IPS-15b (cell line): Measurements from ENCODE around the gene CRTC1.

Experiments used
- H3K27me3 ChIP-seq: one replicate; pipeline ENCODE4 v1.6.1; 2013; ENCODE audit warnings: low read length; ENCODE audit not compliant: control insufficient read depth, insufficient read depth
- H3K36me3 ChIP-seq: one replicate; pipeline ENCODE4 v1.6.1; 2013; ENCODE audit warnings: low read length; ENCODE audit not compliant: control insufficient read depth, insufficient read depth
- H3K4me1 ChIP-seq: one replicate; pipeline ENCODE4 v1.6.1; 2013; ENCODE audit warnings: mild to moderate bottlenecking, low read length; ENCODE audit not compliant: control insufficient read depth, insufficient read depth
- H3K4me3 ChIP-seq: one replicate; pipeline ENCODE4 v1.5.1; 2013; ENCODE audit warnings: low read depth, low read length
- H3K9ac ChIP-seq: one replicate; pipeline ENCODE4 v1.6.1; 2013; ENCODE audit warnings: low read depth, mild to moderate bottlenecking, low read length
- H3K9me3 ChIP-seq: one replicate; pipeline ENCODE4 v1.6.1; 2013; ENCODE audit warnings: mild to moderate bottlenecking, low read length; ENCODE audit not compliant: control insufficient read depth, insufficient read depth

Gene CRTC1

DNA sequence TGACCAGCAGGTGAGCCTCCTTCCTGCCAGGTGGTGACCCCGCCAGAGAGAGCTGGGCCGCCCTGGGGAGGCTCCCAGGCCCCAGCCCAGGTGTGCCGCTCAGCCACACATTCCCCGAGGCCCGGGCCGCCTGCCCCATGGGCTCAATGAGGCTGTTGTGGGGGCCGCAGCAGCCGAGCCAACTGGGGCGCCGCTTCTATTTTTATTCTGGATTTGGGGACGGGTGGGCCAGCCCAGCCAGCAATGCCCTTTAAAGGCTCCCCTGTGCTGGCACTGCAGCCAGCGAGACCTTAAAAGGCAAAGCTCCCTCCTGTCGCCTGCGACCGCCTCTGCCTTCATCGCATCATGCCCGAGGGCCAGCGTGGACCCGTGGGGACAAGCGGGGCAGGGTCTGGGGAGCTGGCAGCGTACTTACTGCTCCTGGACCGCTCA, 17.7 kb upstream of the CRTC1 start:
- Histone ChIP-seq H3K9ac (no peak overlapping the region), H3K9me3 (no peaks in the 10 kb centered on the region), H3K4me1 (no peaks in the 10 kb centered on the region), H3K36me3 (peaks cover 13% of the 10 kb centered on the region), H3K4me3 (no peak overlapping the region), H3K27me3 (no peaks in the 10 kb centered on the region)

DNA sequence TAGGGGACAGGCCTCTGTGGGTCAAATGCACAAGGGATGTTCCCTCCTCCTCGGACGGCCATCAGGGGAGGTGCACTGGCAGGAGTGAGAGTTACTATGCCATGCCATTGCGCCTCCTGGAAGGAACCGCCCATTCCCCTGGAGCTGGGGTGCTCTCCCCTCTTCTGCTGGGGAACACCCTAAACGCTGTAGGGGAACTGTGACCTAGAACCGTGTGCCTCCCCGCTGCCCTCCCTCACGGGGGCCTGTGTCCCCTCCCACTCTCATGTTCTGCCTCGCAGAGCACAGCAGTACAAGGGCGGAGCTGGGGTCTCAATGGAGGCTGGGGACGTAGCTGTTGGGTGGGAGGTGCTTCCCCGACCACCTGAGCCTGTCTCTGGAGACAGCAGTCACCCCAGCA, 17.2 kb upstream of the CRTC1 start:
- no peak overlapping the region for H3K4me3 ChIP-seq
- H3K4me1 ChIP-seq = no peaks in the 10 kb centered on the region

DNA sequence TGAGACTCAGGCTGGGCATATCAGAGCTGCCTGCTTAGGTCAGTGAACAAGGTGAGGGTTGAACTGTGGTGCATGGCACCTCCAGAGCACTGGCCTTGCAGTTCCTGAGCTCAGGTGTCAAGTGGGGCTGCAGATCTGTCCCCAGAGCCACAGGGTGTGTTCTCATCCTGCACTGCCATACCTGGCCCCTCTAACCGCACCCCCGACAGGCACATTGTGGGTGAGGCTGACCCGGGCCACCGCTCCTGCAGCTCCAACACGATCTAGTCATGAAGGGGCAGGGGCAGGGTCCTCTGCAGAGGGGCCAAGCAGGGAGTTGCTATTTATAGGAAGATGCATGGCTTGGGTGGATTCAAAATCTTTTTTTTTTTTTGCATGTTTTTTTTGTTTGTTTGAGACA, 16.7 kb upstream of the CRTC1 start:
- H3K36me3 ChIP-seq = peaks cover 14% of the 10 kb centered on the region
- no peaks in the 10 kb centered on the region for H3K9me3 ChIP-seq
- H3K27me3 ChIP-seq = no peaks in the 10 kb centered on the region
- no peak overlapping the region for H3K9ac ChIP-seq
- no peaks in the 10 kb centered on the region for H3K4me1 ChIP-seq
- no peak overlapping the region for H3K4me3 ChIP-seq

More for the DNA sequence above, 17.2 kb upstream of the CRTC1 start:
- no peaks in the 10 kb centered on the region for H3K27me3 ChIP-seq
- H3K9me3 ChIP-seq = no peaks in the 10 kb centered on the region
- H3K36me3 ChIP-seq = peaks cover 13% of the 10 kb centered on the region
- H3K9ac ChIP-seq = no peak overlapping the region

DNA sequence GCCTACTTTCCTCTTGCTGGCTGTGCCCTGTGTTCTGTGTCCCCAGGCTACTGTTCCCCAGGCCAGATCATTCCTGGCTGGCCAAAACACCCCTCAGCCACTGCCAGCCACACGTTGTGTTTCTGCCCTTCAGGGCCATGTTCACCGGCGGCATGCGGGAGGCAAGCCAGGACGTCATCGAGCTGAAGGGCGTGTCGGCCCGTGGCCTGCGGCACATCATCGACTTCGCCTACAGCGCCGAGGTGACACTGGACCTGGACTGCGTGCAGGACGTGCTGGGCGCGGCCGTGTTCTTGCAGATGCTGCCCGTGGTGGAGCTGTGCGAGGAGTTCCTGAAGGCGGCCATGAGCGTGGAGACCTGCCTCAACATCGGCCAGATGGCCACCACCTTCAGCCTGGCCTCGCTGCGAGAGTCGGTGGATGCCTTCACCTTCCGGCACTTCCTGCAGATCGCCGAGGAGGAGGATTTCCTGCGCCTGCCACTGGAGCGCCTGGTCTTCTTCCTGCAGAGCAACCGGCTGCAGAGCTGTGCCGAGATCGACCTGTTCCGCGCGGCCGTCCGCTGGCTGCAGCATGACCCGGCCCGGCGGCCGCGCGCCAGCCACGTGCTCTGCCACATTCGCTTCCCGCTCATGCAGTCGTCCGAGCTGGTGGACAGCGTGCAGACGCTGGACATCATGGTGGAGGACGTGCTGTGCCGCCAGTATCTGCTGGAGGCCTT, 15.8 kb upstream of the CRTC1 start:
- H3K4me1 ChIP-seq = no peaks in the 10 kb centered on the region
- no peaks in the 10 kb centered on the region for H3K9me3 ChIP-seq
- H3K9ac ChIP-seq = no peak overlapping the region
- no peaks in the 10 kb centered on the region for H3K27me3 ChIP-seq
- H3K36me3 ChIP-seq = peaks cover 15% of the 10 kb centered on the region
- H3K4me3 ChIP-seq = no peak overlapping the region

DNA sequence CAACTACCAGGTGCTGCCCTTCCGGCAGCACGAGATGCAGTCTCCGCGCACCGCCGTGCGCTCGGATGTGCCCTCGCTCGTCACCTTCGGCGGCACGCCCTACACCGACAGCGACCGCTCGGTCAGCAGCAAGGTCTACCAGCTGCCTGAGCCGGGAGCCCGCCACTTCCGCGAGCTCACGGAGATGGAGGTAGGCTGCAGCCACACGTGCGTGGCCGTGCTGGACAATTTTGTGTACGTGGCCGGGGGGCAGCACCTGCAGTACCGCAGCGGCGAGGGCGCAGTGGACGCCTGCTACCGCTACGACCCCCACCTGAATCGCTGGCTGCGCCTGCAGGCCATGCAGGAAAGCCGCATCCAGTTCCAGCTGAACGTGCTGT, 15.2 kb upstream of the CRTC1 start:
- peaks cover 15% of the 10 kb centered on the region for H3K36me3 ChIP-seq
- H3K27me3 ChIP-seq = no peaks in the 10 kb centered on the region
- H3K4me3 ChIP-seq = no peak overlapping the region
- no peaks in the 10 kb centered on the region for H3K9me3 ChIP-seq
- H3K9ac ChIP-seq = no peak overlapping the region
- no peaks in the 10 kb centered on the region for H3K4me1 ChIP-seq

GRCh38 chr19:18668744-18669523, 14.5 kb upstream of the CRTC1 start:
- Histone ChIP-seq H3K9ac (no peak overlapping the region), H3K36me3 (peaks cover 15% of the 10 kb centered on the region), H3K4me1 (no peaks in the 10 kb centered on the region), H3K4me3 (no peak overlapping the region), H3K27me3 (no peaks in the 10 kb centered on the region), H3K9me3 (no peaks in the 10 kb centered on the region)

DNA sequence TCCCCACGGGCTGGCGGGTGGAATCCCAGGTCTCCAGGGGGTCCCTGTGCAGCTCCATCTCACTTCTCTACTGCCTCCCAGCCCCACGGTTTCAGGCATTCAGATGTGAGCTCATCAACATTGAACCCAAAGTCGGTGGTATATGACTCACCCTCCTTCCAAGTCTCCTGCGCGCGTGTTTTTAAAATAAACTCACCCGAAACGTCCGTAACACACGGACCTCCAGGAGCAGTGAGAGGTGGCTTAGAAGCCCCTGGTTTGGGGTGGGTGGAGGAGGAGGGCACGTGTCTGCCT, 14.0 kb upstream of the CRTC1 start:
- H3K9me3 ChIP-seq = no peaks in the 10 kb centered on the region
- H3K36me3 ChIP-seq = peaks cover 15% of the 10 kb centered on the region
- no peak overlapping the region for H3K4me3 ChIP-seq
- no peak overlapping the region for H3K9ac ChIP-seq
- H3K27me3 ChIP-seq = no peaks in the 10 kb centered on the region
- no peaks in the 10 kb centered on the region for H3K4me1 ChIP-seq

GRCh38 chr19:18669883-18670282, 13.6 kb upstream of the CRTC1 start:
- Histone ChIP-seq H3K4me1 (no peaks in the 10 kb centered on the region), H3K9ac (no peak overlapping the region), H3K27me3 (no peaks in the 10 kb centered on the region), H3K9me3 (no peaks in the 10 kb centered on the region), H3K36me3 (peaks cover 15% of the 10 kb centered on the region), H3K4me3 (no peak overlapping the region)

DNA sequence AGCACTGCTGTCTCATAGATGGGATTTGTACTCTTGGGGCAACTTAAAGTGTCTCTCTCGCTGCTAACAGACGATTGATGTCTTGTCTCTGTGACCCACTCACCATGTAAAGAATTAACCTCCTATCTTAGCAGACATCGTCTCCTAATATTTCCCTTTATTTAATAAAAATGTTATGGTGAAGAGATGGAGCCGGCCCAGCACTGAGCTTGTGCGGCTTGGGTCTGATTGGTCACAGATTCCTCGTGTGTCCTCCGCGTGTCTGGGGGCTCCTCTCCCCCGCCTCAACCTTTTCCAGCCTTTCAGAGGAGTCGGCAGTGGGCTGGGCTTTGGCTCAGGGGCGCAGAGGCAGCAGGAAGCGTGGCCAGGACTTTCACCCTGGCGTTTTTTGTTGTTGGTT, 13.2 kb upstream of the CRTC1 start:
- Histone ChIP-seq H3K27me3 (no peaks in the 10 kb centered on the region), H3K4me1 (no peaks in the 10 kb centered on the region), H3K9me3 (no peaks in the 10 kb centered on the region), H3K4me3 (no peak overlapping the region), H3K36me3 (peaks cover 15% of the 10 kb centered on the region), H3K9ac (no peak overlapping the region)

DNA sequence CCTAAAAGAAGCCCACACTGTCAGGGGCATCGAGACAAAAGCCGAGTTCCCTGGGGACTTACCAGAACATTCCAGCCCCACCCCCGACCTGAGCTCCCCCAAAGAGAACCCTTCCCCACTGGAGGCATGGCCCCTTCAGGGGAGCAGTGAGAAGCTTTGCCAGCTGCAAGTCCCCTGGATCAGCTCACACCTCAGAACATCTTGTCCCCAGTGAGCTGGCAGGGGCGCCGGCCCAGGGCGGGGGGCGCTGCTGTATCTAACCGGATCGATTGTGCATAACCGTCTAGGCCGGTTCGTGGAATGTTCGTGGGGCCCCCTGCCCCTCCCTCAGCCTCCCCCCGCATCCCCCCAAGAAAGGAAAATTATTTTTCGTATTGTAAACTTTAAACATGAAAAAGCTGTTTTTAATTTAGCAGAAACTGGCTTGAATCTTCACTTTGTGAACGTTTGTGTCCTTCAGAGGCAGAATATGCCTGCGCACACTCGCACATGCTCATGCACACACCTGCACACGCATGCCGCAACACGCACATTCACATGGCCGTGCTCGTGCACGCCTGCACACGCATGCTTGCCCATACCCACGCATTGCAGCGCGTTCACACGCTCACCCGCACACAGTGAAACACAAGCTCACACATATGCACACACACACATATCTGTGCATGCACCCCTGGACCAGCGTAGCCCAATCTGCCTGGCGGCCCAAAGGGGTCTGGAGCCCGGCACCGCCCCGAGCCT, 12.0 kb upstream of the CRTC1 start:
- no peak overlapping the region for H3K4me3 ChIP-seq
- H3K27me3 ChIP-seq = no peaks in the 10 kb centered on the region
- no peak overlapping the region for H3K9ac ChIP-seq
- H3K4me1 ChIP-seq = no peaks in the 10 kb centered on the region
- H3K36me3 ChIP-seq = peaks cover 15% of the 10 kb centered on the region
- no peaks in the 10 kb centered on the region for H3K9me3 ChIP-seq

DNA sequence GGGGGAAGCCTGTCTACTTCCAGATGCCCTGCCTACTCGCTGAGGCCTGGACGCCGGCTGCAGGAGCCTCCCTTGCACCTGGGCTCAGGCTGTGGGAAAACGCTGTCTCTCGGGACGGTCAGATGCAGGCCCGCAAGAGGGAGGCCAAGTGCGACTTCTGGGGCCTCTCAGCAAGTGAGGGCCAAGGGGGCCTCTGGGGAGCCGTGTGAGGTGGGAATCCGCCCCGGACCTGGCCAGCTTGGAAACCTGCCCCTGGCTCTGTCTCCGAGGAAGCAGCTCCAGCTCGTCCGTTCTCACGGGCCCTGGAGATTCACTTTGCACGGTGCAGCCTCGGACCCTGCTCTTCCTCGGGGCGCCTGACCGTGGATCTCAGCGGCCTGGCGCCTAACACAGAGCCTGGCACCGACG, 11.4 kb upstream of the CRTC1 start:
- Histone ChIP-seq H3K4me3 (no peak overlapping the region), H3K9ac (no peak overlapping the region)

More for the DNA sequence above, 11.4 kb upstream of the CRTC1 start:
- H3K9me3 ChIP-seq = no peaks in the 10 kb centered on the region
- peaks cover 15% of the 10 kb centered on the region for H3K36me3 ChIP-seq
- no peaks in the 10 kb centered on the region for H3K4me1 ChIP-seq
- H3K27me3 ChIP-seq = no peaks in the 10 kb centered on the region
